Natural killer cell (primary cell): ENCODE results near the gene PCLO. TPM values are rescaled to one million over a fixed set of nuclear protein-coding genes. Genes with fewer than 3 reads are reported as not detected.

ENCODE experiments used
- ATAC-seq, 3 donors: fragments of 150-1000 bp in 2 of 3; fragments of 200-7000 bp in 1 of 3; cut with Tn5 transposase; 1 replicate in 1 of 3; 2 replicates in 2 of 3; pipeline ENCODE4 v1.10.0; 2021; ENCODE audit warnings: mild to moderate bottlenecking in 2 of 3, moderate library complexity in 2 of 3
- DNase-seq, 2 donors: peaks; one replicate each; pipeline versions ENCODE4 v3.0.0 to v3.0.0-alpha.2; 2013 to 2021; ENCODE audit warnings: mixed read lengths in 1 of 2
- H3K27ac ChIP-seq: one replicate; pipeline ENCODE4 v1.5.1; 2013; ENCODE audit warnings: mild to moderate bottlenecking, low read length
- H3K27me3 ChIP-seq: one replicate; pipeline ENCODE4 v1.6.1; 2013; ENCODE audit warnings: low read length; ENCODE audit not compliant: control insufficient read depth, insufficient read depth
- H3K36me3 ChIP-seq: one replicate; pipeline ENCODE4 v1.6.1; 2013; ENCODE audit warnings: low read length; ENCODE audit not compliant: control insufficient read depth, insufficient read depth
- H3K4me1 ChIP-seq: one replicate; pipeline ENCODE4 v1.6.1; 2013; ENCODE audit warnings: low read length; ENCODE audit not compliant: control insufficient read depth, insufficient read depth
- H3K4me3 ChIP-seq: one replicate; pipeline ENCODE4 v1.5.1; 2013; ENCODE audit warnings: low read length
- H3K9me3 ChIP-seq: one replicate; pipeline ENCODE4 v1.6.1; 2013; ENCODE audit warnings: low read length; ENCODE audit not compliant: control insufficient read depth, insufficient read depth
- H3K27ac Mint-ChIP-seq, 2 donors: one replicate each; pipeline ENCODE4 v1.8.0; 2022; ENCODE audit warnings: mild to moderate bottlenecking in 2 of 2, mixed read lengths in 2 of 2, moderate library complexity in 1 of 2
- H3K27me3 Mint-ChIP-seq, 2 donors: one replicate each; pipeline ENCODE4 v1.8.0; 2022; ENCODE audit warnings: low read depth in 2 of 2, mixed read lengths in 2 of 2
- H3K36me3 Mint-ChIP-seq: one replicate; pipeline ENCODE4 v1.8.0; 2022; ENCODE audit warnings: mixed read lengths
- H3K4me1 Mint-ChIP-seq, 2 donors: one replicate each; pipeline ENCODE4 v1.8.0; 2022; ENCODE audit warnings: mixed read lengths in 2 of 2
- H3K4me3 Mint-ChIP-seq: one replicate; pipeline ENCODE4 v1.8.0; 2022; ENCODE audit warnings: mild to moderate bottlenecking, moderate library complexity, mixed read lengths
- H3K9me3 Mint-ChIP-seq, 2 donors: one replicate each; pipeline ENCODE4 v1.8.0; 2022; ENCODE audit warnings: mixed read lengths in 2 of 2
- WGBS: methylation state at CpG from one replicate; pipeline ENCODE4 v1.1.7; 2013; ENCODE audit warnings: missing lambda C conversion rate; ENCODE audit not compliant: insufficient coverage; 5-methylcytosine and 5-hydroxymethylcytosine counted together
- intact Hi-C: fragments of 100-400 bp; cut with micrococcal nuclease; formaldehyde crosslinking; loops from one replicate; pipeline ENCODE4 v1.14.2; 2022
- total RNA-seq, 4 donors: library from RNA; stranded (reverse); fragments of 120-200 nt in 1 of 4; gene quantifications; one replicate each; pipeline versions ENCODE4 v1.2.3 to v1.2.4, GENCODE V29; 2013 to 2022
- TF ChIP-seq, protein P1 (sequence below): fragments of 200-600 bp; IDR thresholded peaks from one replicate; pipeline ENCODE4 v1.8.0; 2022; ENCODE audit warnings: antibody characterized with exemption

PCLO gene
- total RNA-seq, 3 donors from 2014 or later (not counting 1 experiment from before 2014, with no cell fraction given), result not detected

DNA sequence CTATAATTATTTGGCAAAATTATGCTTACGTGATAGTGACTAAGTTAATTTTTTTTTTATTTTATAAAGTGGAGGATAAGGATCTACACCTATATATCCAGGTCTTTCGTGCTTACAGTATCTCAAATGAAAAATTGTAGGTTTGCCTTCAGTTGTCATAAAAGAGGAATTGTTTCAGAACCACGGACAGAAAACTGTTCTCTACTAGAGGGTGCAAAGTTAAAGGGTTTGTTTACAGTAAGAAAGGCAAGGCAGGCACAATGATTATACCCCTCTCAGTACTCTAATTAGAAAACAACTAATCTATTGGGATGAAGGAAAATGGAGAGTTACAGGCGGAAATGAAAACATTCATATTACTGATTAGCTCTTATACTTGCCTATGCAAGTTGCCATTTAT is 1.5 kb downstream of the PCLO start:
- Histone ChIP-seq H3K27me3 (no peaks in the 10 kb centered on the region), H3K36me3 (no peaks in the 10 kb centered on the region), H3K4me1 (no peaks in the 10 kb centered on the region), H3K4me3 (no peak overlapping the region), H3K27ac (no peak overlapping the region), H3K9me3 (no peaks in the 10 kb centered on the region)
- intact Hi-C loops, result loop anchor here (10.0 kb wide), 1 partner anchor 56 kb away; no protein-coding TSS in a partner anchor
- TF ChIP-seq, protein P1, sequence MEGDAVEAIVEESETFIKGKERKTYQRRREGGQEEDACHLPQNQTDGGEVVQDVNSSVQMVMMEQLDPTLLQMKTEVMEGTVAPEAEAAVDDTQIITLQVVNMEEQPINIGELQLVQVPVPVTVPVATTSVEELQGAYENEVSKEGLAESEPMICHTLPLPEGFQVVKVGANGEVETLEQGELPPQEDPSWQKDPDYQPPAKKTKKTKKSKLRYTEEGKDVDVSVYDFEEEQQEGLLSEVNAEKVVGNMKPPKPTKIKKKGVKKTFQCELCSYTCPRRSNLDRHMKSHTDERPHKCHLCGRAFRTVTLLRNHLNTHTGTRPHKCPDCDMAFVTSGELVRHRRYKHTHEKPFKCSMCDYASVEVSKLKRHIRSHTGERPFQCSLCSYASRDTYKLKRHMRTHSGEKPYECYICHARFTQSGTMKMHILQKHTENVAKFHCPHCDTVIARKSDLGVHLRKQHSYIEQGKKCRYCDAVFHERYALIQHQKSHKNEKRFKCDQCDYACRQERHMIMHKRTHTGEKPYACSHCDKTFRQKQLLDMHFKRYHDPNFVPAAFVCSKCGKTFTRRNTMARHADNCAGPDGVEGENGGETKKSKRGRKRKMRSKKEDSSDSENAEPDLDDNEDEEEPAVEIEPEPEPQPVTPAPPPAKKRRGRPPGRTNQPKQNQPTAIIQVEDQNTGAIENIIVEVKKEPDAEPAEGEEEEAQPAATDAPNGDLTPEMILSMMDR, result no peak
- no peaks in the 10 kb centered on the region for H3K36me3 Mint-ChIP-seq
- no peak overlapping the region for H3K27ac Mint-ChIP-seq
- H3K9me3 Mint-ChIP-seq, result peaks cover 0 to 2% of the 10 kb centered on the region in 2 donors
- DNase-seq (no peak), ATAC-seq (no peak)
- H3K4me3 Mint-ChIP-seq, result no peak overlapping the region
- H3K27me3 Mint-ChIP-seq, result no peaks in the 10 kb centered on the region
- no peaks in the 10 kb centered on the region for H3K4me1 Mint-ChIP-seq
- 60% methylated on average over 1 of the region's 4 CpGs for WGBS

DNA sequence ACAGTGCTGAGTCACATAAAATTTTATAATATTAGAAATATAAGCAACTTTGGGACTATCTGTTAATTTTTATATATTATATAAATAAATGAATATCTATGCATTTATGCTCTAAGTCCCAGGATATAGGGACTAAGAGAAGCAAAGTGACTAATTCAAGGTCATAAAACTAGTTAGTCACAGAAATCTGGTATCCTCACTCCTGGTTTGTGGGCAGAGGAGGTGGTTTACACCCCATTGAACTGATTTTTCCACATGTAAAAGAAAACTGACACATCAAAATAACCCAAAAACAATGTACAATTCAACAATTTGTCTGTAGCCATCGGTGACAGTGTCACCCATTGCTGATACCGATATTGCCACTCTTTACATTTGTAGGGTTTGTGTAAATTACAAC is 3.0 kb downstream of the PCLO start:
- Mint-ChIP-seq H3K4me3 (no peak overlapping the region), H3K27me3 (no peaks in the 10 kb centered on the region), H3K36me3 (peaks cover 2% of the 10 kb centered on the region), H3K4me1 (no peaks in the 10 kb centered on the region), H3K9me3 (peaks cover 5 to 7% of the 10 kb centered on the region in 2 donors), H3K27ac (no peak overlapping the region)
- Histone ChIP-seq H3K4me1 (no peaks in the 10 kb centered on the region), H3K27me3 (no peaks in the 10 kb centered on the region), H3K36me3 (no peaks in the 10 kb centered on the region), H3K27ac (no peak overlapping the region), H3K9me3 (no peaks in the 10 kb centered on the region), H3K4me3 (no peak overlapping the region)
- no CpG with 5 or more reads among the region's 2 CpGs for WGBS
- intact Hi-C loops, result loop anchor here (10.0 kb wide), 1 partner anchor 55 kb away; no protein-coding TSS in a partner anchor
- DNase-seq, result no peak
- TF ChIP-seq, protein P1, result no peak
- no peak for ATAC-seq

DNA sequence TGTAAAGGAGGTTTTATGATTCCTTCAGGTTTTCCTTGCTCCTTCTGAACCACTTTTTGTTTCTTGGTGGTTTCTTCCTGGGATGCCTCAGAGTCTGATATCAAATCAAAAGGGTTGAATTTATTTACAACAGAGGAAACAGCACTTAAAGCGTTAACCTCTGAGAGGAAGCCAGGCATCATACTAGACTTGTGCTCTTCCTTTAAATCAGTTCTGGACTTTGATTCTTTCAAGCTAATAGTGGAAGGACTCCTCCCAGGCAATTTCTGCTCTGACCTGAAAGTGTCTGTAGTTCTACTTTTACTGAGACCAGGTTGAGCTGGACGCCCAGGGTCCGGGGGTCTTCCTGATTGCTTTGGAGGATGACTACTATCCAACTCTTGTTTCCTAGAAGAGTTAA is 6.7 kb downstream of the PCLO start:
- TF ChIP-seq, protein P1, result no peak
- peaks cover 17 to 22% of the 10 kb centered on the region in 2 donors for H3K9me3 Mint-ChIP-seq
- no peak for ATAC-seq

DNA sequence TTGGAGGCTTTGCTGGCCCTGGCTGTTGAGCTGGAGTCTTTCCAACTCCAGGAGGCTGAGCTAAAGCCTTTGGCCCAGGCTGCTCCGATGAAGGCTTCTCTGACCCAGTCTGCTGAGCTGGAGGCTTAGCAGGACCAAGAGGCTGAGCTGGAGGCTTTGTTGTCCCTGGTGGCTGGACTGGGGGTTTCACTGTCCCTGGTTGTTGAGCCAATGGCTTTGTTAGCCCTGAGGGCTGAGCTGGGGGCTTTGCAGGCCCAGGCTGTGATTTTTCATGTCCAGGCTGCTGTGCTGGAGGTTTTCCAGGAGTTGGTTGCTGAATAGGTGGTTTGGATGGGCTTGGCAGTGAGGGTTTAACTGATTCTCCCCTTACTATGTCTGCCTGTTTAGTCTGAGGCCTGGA is 7.3 kb downstream of the PCLO start:
- Histone ChIP-seq H3K36me3 (no peaks in the 10 kb centered on the region), H3K27me3 (no peaks in the 10 kb centered on the region), H3K9me3 (no peaks in the 10 kb centered on the region), H3K4me3 (no peak overlapping the region), H3K4me1 (no peaks in the 10 kb centered on the region), H3K27ac (no peak overlapping the region)
- DNase-seq (no peak), ATAC-seq (no peak)
- Mint-ChIP-seq H3K4me1 (no peaks in the 10 kb centered on the region), H3K4me3 (no peak overlapping the region), H3K36me3 (peaks cover 7% of the 10 kb centered on the region), H3K27me3 (no peaks in the 10 kb centered on the region), H3K9me3 (peaks cover 18 to 24% of the 10 kb centered on the region in 2 donors), H3K27ac (no peak overlapping the region)
- TF ChIP-seq, protein P1, result no peak
- WGBS, result 89% methylated on average over 1 of the region's 1 CpG
- intact Hi-C loops, result no loop called here

More for the DNA sequence above, 6.7 kb downstream of the PCLO start:
- Histone ChIP-seq H3K27me3 (no peaks in the 10 kb centered on the region), H3K9me3 (no peaks in the 10 kb centered on the region), H3K27ac (no peak overlapping the region), H3K4me3 (no peak overlapping the region), H3K4me1 (no peaks in the 10 kb centered on the region), H3K36me3 (no peaks in the 10 kb centered on the region)
- intact Hi-C loops, result no loop called here
- no peak for DNase-seq
- H3K4me3 Mint-ChIP-seq, result no peak overlapping the region
- WGBS, result 96% methylated on average over 3 of the region's 3 CpGs
- H3K27ac Mint-ChIP-seq, result no peak overlapping the region
- no peaks in the 10 kb centered on the region for H3K4me1 Mint-ChIP-seq
- H3K36me3 Mint-ChIP-seq, result peaks cover 7% of the 10 kb centered on the region
- no peaks in the 10 kb centered on the region for H3K27me3 Mint-ChIP-seq
